ENCODE results near the gene CRB2.
A peak's percentile ranks its signal among the peaks of the same experiment; 100 is the strongest.

The CRB2 gene

DNA sequence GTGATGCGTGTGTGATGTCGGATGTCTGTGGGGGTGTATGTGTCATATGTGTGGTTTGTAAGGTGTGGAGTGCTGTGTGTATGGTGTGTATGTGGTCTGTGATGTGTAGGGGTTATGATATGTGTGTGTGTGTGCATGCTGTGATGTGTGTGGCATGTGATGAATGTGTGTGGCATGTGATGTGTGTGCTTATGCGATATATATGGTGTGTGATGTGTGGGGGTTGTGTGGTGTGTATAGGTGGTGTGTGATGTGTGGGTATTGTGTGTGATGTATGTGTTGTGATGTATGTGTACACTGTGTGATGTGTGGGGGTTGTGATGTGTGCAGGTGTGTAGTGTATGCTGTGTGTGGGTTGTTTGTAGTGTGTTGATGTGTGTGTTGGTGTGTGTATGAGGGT, 9.2 kb upstream of the CRB2 start:
- DNase-seq (ENCODE audit: insufficient read length, low spot score) = no peak
- FAIRE-seq = no peak

DNA sequence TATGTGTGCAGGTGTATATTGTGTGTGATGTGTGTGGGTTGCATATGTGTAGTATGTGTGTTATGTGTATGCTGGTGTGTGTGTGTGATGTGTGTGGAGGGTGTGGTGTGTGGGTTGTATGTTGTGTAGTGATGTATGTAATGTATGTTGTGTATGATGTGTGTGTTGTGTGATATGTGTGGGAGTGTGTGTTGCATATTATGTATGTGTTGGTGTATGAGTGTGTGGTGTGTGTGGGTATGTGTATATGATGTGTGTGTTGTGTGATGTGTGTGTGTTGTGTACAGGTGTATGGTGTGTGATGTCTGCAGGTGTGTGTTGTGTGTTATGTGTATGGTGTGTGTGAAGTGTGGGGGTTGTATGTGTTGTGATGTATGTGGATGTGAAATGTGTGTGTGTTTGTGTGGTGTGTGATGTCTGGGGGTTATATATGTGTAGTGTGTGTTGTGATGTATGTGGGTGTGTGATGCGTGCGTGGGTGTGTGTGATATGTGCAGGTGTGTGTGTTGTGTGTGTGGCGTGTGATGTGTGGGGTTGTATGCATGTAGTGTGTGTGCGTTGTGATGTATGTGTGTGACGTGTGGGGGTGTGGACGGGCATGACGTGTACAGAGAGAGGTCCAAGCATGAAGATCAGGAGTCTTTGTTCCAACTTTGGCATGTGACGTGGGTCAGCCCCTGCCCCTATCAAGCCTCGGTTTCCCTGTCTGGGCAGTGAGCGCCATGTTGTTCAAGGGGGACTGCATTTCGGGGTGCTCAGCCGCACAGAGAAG, 8.5 kb upstream of the CRB2 start:
- FAIRE-seq (peak; percentile 75), DNase-seq (ENCODE audit: insufficient read length, low spot score) (no peak)

DNA sequence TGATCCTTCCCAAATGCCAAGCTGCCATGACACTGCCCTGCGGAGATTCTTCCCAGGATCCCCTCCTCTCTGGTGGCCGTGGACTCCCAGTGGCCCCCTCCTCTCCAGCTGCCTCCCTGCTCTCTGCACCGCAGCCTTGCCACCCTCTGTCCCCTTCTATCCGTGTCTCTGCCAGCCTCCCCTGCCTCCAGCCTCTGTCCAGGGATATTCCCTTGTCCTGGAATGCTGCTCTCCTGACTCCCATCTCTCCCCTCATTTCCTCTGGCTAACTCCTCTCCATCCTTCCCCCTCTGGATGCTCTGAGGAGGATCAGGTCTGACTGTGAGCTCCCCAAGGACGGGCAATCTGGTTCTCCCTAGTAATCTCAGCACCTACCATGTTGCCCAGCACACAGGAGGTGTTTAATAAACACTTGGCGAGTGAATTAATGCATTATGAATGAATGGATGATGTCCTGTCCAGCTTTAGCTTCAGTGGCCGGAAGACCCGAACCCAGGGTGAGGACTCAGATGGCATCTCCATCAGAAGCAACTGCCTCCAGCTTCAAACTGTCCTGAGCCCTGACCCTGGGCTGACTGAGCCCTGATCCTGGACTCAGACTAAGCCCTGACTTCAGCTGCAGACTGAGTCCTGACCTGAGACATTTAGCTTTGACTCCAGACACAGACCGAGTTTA, 7.5 kb upstream of the CRB2 start:
- no peak for DNase-seq (ENCODE audit: insufficient read length, low spot score)
- no peak for FAIRE-seq

DNA sequence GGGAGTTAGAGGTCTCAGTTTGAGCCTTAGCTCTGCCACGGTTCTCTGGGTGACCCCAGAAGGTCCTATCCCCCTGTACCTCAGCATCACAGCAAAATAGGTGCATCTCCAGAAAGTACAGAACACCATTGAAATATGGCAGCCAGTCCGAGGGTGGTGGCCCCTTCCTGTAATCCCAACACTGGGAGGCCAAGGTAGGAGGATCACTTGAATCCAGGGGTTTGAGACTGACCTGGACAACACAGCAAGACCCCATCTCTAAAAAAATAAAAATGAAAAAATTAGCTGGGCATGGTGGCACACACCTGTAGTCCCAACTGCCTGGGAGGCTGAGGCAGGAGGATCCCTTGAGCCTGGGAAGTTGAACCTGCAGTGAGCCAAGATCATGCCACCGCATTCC, 7.0 kb upstream of the CRB2 start:
- FAIRE-seq (no peak), DNase-seq (ENCODE audit: insufficient read length, low spot score) (no peak)

DNA sequence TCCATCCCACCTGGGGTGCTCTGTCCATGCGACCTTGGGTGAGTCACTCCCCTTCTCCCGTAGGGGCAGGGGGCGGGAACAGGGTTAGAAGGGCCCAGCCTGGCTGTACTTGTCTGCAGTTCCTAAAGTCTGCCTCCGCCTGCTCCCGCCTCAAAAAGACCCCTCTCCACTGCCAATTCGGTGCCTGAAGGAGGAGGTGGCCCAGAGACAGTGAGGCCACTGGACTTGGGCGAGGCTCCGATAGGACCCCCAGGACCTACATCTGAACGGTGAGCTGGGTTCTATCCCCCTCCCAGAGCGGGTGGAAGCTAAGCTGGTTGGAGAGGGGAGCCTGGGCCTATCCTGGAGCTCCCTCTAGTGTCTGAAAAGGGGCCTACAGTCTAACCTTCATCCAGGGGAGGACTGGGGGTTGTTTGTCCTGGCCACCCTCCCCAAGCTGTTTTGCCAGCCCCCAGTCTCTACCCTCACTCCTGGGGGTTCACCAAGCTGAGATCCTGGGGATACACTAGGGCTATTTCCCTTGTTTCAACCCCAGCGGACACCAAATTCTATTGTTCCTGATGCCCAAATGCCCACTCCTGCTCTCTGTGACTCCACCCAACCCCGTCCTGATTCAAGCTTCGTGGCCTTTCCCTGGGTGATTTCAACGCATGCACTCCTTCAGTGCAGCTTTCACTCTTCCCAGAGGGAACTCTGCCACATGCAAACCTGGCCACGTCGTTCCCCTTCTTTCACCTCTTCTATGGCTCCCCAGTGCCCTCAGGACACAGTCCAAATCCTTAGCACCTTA, 6.1 kb upstream of the CRB2 start:
- peak; percentile 65 for DNase-seq (ENCODE audit: insufficient read length, low spot score)
- no peak for FAIRE-seq

DNA sequence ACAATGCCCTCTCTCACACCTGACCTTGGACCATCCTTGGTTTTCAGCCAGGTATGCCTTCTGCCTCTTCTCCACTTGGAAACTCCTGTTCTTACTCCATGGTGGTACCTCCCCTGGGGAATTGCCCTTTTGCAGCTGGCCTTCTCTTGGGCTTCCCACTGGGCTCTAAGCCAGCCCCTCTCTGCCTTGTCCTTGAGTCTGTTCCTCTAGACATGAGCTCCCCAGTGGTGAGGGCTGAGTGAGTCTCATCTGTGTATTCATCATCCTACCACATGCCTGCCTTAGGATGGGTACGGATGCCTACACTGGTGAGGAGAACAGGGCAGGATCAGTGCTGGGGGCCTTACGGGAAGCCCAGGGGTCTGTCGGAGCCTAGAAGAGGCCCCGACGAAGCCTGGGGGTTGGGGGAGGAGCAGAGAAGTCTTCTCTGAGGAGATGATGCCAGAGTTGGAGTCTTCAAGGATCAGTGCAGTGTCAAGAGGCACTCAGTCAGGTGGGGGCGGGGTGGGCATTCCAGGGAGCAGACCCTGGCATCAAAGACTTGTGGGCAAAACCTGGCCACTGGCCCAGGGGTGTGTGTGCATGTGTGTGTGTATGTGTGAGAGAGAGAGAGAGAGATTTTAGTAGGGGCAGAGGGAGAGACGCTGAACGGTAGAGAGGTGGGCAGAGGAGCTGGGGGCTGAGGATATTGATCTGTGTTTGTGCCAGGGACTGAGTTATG, 5.2 kb upstream of the CRB2 start:
- DNase-seq (ENCODE audit: insufficient read length, low spot score) (no peak), FAIRE-seq (no peak)

DNA sequence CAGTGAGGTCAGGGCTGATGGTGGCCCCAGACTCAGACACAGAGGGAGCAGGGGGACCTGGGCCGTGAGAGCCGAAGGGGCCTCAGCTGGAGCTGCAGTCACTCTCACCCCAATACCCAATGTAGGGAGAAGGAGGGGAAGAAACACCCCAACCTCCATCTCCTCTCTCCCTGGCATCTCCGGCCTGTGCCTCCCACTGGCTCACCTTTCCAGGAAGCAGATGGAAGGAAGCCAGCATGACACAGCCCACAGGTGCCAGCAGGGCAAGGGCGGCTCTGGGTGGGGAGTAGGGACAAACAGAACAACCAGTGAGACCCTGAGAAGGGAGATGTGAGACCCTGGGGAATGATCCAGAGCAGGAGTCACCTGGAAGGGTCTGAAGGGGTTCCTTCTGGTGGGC, 3.0 kb upstream of the CRB2 start:
- FAIRE-seq = no peak
- no peak for DNase-seq (ENCODE audit: insufficient read length, low spot score)

DNA sequence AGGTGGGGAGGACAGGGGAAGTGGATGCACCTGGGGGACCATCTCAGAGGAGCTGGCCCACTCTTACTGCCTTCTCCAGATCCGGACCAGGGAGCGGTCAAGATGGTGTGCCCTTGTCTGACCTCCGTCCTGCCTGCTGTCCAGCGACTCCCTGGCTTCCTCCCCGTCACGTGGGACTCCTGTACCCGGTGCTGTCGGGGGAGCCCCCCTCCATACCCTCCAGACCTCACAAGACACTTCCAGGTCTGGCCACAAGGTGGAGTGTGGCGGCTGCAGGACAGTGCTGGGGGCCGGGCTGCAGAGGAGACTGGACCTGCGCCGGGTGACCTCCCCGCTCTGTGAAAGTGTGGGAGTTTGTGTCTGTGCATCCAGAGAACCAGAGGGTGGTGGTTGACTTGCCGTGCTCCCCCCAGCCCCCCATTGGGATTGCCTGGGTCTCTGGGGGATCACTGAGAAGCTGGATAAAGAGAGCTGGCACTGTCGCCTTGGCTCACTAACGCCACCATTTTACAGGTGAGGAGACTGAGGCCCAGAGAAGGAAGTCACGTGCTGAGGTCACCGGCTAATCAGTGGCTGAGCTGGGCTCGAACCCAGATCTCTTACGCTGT, 1.9 kb upstream of the CRB2 start:
- DNase-seq (ENCODE audit: insufficient read length, low spot score) (peak; percentile 69), FAIRE-seq (no peak)

DNA sequence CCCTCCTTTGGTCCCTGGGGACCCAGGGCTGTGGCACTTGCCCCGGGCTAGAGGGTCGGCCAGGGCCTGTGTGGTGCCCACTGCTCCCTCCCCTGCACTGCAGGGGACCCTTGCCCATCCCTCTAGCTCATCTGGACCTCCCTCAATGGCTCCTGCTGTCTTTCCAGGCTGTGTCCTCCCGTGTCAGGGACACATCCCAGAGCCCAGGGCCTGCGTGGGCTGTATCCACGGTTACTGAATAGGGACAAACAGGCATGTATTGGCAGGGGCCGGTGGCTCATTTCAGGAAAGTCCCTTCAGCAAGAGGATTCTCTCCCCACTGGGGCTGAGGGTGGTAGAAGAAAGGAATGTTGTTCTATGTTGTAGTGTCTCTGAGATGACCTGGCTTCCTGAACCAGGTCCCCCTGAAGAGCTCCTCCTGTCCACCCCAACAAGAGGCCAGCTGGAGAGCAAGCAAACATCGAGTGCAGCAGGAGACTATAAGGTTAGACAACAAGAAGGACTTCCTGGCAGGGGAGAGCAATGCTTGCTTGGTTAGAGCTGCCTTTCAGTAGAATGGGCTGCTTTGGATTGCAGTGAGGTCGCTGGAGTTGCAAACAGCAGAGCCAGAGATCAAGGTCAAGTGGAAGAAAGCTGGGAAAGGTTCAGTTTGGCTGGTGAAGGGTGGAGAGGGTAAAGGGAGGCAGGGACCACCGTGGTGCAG, 1.0 kb upstream of the CRB2 start:
- no peak for DNase-seq (ENCODE audit: insufficient read length, low spot score)
- FAIRE-seq = no peak

DNA sequence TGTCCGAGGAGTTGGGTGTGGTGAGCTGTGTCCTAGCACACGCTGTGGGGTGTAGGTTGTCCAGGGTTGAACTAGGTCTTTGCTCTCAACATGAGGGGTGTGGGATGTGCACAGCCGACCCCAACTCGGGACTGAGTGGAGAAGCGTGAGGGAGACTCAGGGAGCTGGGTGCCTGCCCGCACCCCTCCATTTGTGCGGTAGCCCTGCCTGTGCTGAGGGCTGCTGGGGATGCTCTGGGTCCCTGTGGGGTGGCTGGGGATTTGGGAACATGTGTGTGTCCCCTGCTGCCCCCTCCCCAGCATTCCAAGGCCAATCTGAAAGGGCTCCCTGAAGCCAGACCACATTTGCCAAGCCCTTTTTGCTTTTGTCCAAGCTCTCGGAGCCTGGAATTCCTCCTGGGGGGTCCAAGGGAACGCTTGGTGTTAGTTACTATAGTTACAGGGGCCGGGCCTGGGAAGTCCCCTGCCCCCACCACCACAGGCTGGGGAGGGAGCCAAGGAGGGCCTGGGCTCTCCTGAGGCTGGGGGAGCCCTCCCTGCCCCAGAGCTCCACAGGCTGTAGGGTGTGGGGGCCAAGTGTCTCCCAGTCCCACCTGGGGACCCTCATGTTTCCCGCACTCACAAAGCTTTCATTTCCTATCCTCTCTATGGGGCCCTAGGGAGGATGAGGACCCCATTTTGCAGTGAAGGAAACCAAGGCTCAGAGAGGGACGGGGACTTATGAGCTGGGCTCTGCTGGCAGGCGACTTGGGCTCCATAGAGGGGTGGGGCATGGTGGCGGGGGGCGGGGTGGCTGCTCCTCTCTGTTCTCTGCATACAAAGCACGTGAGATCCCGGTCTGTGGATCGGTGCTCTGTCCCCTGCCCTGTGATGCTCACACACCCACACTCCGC, 1.1 kb downstream of the CRB2 start:
- FAIRE-seq (no peak), DNase-seq (ENCODE audit: insufficient read length, low spot score) (no peak)

DNA sequence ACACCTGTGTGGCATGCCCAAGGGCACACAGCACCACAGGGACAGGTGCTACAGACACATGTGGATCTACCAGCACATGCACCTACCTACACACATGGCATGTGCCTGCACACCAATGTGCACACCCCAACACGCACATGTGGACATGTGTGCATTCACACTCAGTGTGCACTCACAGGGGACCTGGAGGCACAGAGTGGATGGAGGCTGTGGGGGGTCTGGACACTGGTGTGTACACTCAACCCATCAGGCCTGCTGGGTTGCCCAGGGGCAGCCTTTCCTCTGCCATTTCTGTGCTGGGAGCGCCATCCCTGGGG, 1.7 kb downstream of the CRB2 start:
- DNase-seq (ENCODE audit: insufficient read length, low spot score) (no peak), FAIRE-seq (no peak)

DNA sequence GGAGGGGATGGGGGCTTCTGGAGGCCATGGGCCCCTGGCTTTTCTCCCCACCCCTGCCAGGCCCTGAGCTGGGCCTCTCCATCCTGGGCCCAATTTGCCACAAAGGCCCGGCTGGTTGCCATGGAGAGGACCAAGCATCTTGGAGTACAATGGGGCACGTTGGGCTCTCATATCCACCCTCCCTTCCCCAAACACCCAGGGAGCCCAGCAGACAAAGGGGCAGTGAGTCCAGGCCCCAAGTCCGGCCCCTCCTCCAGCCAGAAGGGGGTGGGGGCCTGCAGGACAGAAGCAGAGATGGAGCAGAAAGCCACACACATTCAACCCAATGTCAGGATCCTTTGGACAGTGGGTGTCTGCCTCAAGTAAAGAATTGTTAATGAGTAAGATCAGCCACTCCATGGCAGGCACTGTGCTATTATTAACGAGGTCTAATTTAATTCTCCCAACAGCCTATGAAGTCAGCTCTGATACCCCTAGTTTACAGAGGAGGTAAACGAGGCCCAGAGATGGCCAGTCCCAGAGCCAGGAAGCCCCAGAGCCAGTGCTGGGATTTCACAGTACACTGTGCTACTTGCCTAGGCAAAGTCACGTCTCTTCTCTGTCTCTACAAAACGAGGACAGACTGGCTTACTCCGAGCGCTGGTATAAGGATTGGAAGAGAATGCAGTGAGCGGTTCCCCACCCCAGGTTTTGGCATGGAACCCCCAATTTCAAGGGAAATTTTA, 2.3 kb downstream of the CRB2 start:
- DNase-seq (ENCODE audit: insufficient read length, low spot score) = no peak
- no peak for FAIRE-seq

DNA sequence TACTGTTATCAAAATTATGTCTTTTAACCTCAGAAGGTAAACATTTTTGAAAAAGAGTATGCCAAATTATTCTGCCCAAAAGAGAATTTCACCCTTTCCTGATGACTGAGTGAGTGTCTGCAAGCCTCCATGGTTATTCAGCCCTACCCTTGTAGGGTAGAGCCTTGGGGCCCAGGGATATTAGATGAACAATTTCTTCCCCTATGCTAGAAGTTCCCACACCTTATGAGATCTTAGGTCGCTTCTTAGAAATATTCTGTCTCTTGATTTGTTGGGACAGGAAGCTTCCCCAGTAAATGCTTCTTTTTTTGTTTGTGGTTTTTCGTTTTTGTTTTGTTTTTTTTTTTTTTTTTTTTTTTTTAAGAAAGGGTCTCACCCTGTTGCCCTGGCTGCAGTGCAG, 3.1 kb downstream of the CRB2 start:
- FAIRE-seq (no peak), DNase-seq (ENCODE audit: insufficient read length, low spot score) (no peak)

DNA sequence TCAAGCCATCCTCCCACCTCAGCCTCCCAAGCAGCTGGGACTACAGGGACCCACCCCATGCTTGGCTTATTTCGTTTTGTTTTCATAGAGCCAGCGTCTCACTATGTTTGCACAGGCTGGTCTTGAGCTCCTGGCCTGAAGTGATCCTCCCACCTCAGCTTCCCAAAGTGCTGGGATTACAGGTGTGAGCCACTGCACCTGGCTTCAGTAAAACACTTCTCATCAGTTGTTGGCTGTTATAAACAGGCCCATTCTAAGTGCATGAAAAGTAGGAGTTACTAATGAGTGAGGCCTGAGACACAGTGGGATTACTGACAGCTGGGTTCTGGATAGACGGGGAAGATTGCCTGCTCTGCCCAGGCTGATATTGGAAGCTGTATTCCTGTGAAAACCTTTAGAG, 3.5 kb downstream of the CRB2 start:
- no peak for FAIRE-seq
- no peak for DNase-seq (ENCODE audit: insufficient read length, low spot score)

DNA sequence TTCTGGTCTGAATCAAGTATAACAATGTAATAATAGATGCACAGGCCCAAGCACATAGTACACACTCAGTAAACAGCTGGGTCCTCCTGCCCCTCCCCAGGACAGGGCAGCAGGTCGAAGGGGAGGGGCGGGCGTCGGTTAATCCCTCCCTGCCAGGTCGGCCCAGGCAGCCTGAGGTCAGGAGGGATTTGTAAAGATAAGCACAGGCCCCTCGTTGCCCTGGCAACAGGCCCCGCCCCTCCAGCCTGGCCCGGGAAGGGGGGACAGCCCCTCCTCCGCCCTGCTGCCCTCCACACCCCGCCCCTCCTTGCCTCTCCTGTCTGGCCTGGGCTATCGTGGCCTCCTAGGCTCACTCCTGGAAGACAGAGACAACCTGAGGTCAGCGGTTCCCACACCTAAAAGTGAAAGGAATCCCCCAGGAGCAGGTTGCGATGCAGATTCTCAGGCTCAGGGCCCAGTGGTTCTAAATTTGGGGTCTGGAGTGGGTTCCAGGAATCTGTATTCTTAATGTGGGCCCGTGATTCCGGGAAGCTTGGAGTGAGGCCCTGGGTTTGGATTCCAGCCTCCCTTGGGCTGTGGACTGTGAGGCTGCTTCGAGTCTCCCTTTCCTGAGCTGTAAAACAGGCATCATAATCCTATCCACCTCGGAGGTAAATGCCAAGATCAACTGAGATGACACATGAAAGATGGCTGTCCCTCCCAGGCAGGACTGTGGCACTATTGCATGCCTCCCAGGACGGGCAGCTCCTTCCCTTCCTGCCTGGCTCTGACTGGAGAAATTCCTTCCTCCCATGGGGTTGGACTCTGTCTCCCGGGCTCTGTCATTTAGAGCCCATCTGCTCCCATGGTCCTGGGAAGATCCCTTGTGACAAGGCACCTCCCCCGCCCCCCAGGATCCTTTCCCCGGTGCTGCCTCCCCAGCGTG, 4.4 kb downstream of the CRB2 start:
- DNase-seq (ENCODE audit: insufficient read length, low spot score) (no peak), FAIRE-seq (no peak)

DNA sequence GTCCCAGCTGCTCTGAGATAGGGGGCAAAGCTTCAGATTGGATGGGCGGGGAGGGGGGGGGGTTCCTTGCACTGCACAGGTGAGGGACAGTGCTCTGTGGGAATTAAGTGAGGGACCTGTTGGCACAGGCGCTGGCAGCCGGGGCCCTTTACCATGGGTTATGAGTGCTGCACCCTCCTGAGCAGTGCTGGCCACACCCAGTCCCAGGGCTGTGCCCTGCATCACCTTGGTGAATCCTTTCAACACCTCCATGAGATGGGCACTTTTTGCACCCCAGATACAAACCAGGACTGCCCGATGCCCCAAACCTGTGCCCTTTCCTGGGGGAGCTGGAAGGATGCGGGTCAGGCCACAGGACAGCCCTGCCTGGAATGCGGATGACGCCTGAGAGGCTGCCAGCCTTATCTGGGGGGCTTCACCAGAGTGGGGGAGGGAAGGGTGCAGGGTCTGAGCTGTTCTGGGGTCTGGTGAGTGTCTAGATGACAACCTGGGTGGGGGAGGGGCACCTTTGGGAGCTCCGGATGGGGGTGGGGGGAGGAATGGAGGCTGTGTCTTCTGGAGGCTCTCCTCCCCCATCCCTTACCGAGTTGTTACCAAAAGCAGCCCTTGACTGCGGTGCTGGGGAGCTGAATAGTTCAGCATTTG, 5.2 kb downstream of the CRB2 start:
- FAIRE-seq = no peak
- DNase-seq (ENCODE audit: insufficient read length, low spot score) = no peak
